ENCODE measurements around the gene ZFAND3.

The ZFAND3 gene

DNA sequence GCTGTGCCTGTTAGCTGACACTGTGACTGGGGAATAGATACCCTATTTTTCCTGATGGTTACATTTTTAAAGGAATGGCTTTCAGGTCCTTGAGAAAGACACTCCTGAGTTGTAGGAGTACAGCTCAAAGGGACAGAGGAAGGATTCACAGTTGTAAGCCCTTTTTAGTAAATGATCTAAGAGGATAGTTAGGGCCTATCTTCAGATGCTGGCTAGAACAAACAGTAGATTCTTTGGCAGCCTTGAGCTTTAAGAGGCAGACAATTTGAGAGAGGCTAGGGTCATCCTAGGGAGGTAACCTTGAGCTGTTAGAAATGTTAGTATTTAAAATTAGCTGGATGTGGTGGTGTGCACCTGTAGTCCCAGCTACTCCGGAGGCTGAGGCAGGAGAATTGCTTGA, 111.5 kb downstream of the ZFAND3 start:
- TF ChIP-seq, protein P1, sequence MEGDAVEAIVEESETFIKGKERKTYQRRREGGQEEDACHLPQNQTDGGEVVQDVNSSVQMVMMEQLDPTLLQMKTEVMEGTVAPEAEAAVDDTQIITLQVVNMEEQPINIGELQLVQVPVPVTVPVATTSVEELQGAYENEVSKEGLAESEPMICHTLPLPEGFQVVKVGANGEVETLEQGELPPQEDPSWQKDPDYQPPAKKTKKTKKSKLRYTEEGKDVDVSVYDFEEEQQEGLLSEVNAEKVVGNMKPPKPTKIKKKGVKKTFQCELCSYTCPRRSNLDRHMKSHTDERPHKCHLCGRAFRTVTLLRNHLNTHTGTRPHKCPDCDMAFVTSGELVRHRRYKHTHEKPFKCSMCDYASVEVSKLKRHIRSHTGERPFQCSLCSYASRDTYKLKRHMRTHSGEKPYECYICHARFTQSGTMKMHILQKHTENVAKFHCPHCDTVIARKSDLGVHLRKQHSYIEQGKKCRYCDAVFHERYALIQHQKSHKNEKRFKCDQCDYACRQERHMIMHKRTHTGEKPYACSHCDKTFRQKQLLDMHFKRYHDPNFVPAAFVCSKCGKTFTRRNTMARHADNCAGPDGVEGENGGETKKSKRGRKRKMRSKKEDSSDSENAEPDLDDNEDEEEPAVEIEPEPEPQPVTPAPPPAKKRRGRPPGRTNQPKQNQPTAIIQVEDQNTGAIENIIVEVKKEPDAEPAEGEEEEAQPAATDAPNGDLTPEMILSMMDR (IDR thresholded peaks at IDR 0.05; ENCODE audit: low read depth, low read length) = no peak
- no peak overlapping the region for H3K4me3 ChIP-seq (ENCODE audit: low read depth, low read length)
- DNase-seq = no peak
- H3K9me3 ChIP-seq (ENCODE audit: severe bottlenecking) = no peaks in the 10 kb centered on the region
- H3K36me3 ChIP-seq = no peaks in the 10 kb centered on the region
- no peaks in the 10 kb centered on the region for H3K27me3 ChIP-seq (ENCODE audit: insufficient read depth, low read depth, severe bottlenecking)
- no peak overlapping the region for H3K27ac ChIP-seq

DNA sequence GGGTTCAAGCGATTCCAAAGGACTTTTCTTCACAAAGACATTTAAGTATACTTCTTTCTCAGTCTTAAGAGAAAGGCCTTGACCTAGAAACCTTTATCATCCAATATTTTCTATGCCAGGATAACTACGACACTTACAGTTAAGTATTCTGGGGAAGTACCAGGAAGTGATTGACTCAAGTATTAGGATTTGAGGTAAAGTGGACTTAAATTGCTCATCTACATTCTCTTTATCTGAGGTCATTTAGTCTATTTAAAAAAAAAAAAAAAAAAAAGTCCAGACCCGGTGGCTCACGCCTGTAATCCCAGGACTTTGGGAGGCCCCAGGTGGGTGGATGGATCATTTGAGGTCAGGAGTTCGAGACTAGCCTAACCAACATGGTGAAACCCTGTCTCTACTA, 114.7 kb downstream of the ZFAND3 start:
- no peaks in the 10 kb centered on the region for H3K36me3 ChIP-seq
- H3K4me3 ChIP-seq (ENCODE audit: low read depth, low read length) = no peak overlapping the region
- no peak overlapping the region for H3K27ac ChIP-seq
- H3K27me3 ChIP-seq (ENCODE audit: insufficient read depth, low read depth, severe bottlenecking) = no peaks in the 10 kb centered on the region
- TF ChIP-seq, protein P1 (IDR thresholded peaks at IDR 0.05; ENCODE audit: low read depth, low read length) = no peak
- no peak for DNase-seq
- H3K9me3 ChIP-seq (ENCODE audit: severe bottlenecking) = no peaks in the 10 kb centered on the region

DNA sequence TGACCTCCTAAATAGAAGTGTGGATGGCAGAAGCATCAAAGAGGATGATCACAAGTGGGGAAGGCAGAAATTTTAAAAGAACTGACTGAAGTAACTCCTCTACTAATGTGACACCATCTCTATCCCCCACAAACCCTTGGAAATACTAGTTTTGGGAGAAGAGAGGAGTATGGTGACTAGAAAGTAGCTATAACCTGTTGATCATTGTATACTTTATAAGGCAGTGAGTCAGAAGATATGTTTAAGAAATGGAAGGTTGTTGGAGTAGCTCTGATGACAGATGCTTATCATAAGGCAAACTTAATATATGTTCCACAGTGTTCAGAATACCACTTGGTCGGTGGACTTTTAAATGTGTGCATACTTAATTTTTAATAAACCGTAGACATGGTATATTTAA, 116.6 kb downstream of the ZFAND3 start:
- DNase-seq = no peak
- Histone ChIP-seq H3K9me3 (ENCODE audit: severe bottlenecking) (no peaks in the 10 kb centered on the region), H3K4me3 (ENCODE audit: low read depth, low read length) (no peak overlapping the region), H3K27me3 (ENCODE audit: insufficient read depth, low read depth, severe bottlenecking) (no peaks in the 10 kb centered on the region), H3K36me3 (no peaks in the 10 kb centered on the region), H3K27ac (no peak overlapping the region)
- TF ChIP-seq, protein P1 (IDR thresholded peaks at IDR 0.05; ENCODE audit: low read depth, low read length) = no peak

DNA sequence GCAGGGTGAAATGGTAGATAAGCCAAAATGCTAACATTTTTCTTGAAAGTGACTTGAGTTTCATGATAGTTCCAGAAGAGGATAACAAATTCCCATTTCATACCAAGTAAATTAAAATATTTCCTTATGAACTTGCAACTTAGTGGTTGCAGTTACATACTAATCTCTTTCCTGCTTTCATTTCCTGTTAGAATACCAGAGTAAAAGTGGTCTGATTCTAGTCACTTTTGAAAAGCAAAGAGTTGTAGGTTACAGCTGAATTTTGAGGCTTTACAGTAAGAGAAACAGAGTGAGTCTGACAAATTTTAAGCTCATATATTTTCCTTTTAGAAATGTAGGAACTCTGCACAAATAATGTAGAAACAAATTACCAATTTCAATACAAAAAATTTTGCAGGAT, 117.4 kb downstream of the ZFAND3 start:
- H3K4me3 ChIP-seq (ENCODE audit: low read depth, low read length) = no peak overlapping the region
- H3K27ac ChIP-seq = no peak overlapping the region
- TF ChIP-seq, protein P1 (IDR thresholded peaks at IDR 0.05; ENCODE audit: low read depth, low read length) = no peak
- no peaks in the 10 kb centered on the region for H3K9me3 ChIP-seq (ENCODE audit: severe bottlenecking)
- no peak for DNase-seq
- no peaks in the 10 kb centered on the region for H3K27me3 ChIP-seq (ENCODE audit: insufficient read depth, low read depth, severe bottlenecking)
- H3K36me3 ChIP-seq = no peaks in the 10 kb centered on the region

DNA sequence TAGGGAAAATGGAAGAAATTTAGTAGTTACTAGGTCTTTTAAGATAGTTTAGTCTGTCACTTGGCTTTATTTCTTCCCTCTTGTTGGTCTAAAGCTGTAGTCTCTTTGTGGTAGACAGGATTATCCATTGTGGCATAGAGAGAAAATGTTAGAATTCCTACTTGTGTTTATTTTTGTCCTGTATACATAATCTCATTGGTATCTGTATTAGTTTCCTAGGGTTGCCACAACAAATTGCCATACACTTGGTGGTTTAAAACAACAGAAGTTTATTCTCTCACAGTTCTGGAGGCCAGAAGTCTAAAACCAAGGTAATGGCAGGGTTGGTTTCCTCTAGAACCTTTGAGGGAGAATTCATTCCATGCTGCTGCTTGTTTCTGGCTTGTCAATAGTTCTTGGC, 119.4 kb downstream of the ZFAND3 start:
- Histone ChIP-seq H3K27me3 (ENCODE audit: insufficient read depth, low read depth, severe bottlenecking) (no peaks in the 10 kb centered on the region), H3K27ac (no peak overlapping the region), H3K4me3 (ENCODE audit: low read depth, low read length) (no peak overlapping the region), H3K36me3 (no peaks in the 10 kb centered on the region), H3K9me3 (ENCODE audit: severe bottlenecking) (no peaks in the 10 kb centered on the region)
- no peak for DNase-seq
- TF ChIP-seq, protein P1 (IDR thresholded peaks at IDR 0.05; ENCODE audit: low read depth, low read length) = no peak

DNA sequence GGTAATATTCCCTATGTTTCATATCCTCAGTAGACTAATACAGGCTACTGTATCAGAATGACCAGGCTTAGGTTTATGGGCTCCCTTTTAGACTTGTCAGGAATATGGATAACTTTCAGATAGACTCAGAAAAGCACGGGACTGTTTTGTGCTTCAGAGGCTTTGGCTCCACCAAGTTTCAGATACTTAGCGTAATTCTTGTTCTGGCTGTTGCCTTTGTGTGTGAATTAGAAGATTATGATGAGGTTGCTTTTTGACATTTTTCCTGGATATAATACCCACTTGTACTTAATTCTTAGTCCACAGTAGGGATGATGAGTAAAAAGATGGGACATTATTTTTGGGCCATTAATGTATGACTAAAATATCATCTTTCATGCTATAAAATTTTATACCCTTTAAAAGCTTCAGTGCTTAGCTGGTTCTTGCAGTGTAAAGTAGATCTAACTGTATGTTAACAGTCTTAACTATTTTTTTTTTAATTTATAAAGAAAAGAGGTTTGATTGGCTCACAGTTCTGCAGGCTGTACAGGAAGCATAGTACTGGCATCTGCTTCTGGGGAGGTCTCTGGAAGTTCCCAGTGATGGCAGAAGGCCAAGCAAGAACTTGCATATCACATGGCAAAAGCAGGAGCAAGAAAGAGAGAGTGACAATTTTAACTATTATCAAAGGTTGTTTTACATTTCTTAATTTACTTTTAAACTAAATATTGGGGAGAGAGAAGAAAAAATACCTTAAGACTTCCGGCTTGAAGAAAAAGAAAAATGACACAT, 120.7 kb downstream of the ZFAND3 start:
- Histone ChIP-seq H3K9me3 (ENCODE audit: severe bottlenecking) (no peaks in the 10 kb centered on the region), H3K36me3 (no peaks in the 10 kb centered on the region), H3K4me3 (ENCODE audit: low read depth, low read length) (no peak overlapping the region), H3K27me3 (ENCODE audit: insufficient read depth, low read depth, severe bottlenecking) (no peaks in the 10 kb centered on the region), H3K27ac (no peak overlapping the region)
- TF ChIP-seq, protein P1 (IDR thresholded peaks at IDR 0.05; ENCODE audit: low read depth, low read length) = no peak
- DNase-seq = no peak

All from WERI-Rb-1 (cell line).